Neural cell (in vitro differentiated cells): ENCODE results near the gene COL18A1. TPM values are rescaled to one million over a fixed set of nuclear protein-coding genes. Genes with fewer than 3 reads are reported as not detected.

Source experiments
- H2AFZ ChIP-seq: fragments of 200-600, 300-800 bp; sonication (generic), shearing (Covaris generic); 2 replicates; pipeline ENCODE4 v1.6.0; 2014; ENCODE audit warnings: low read depth, mild to moderate bottlenecking, antibody characterized with exemption, low read length, moderate library complexity
- H3F3A ChIP-seq: fragments of 200-600 bp; shearing (Covaris generic); 2 replicates; pipeline ENCODE4 v1.6.1; 2016; ENCODE audit warnings: mild to moderate bottlenecking, moderate library complexity, mixed read lengths, antibody characterized with exemption, low read length; ENCODE audit not compliant: insufficient read depth, poor library complexity, severe bottlenecking
- H3K27ac ChIP-seq: fragments of 200-600, 300-800 bp; sonication (generic), shearing (Covaris generic); 2 replicates; pipeline ENCODE4 v1.5.1; 2014; ENCODE audit warnings: mild to moderate bottlenecking, low read length, moderate library complexity
- H3K27me3 ChIP-seq: fragments of 300-800, 200-600 bp; sonication (generic), shearing (Covaris generic); 2 replicates; pipeline ENCODE4 v1.6.0; 2014; ENCODE audit warnings: mild to moderate bottlenecking, low read depth, low read length, moderate library complexity; ENCODE audit not compliant: insufficient read depth
- H3K36me3 ChIP-seq: fragments of 300-800, 200-600 bp; sonication (generic), shearing (Covaris generic); 2 replicates; pipeline ENCODE4 v1.5.1; 2014; ENCODE audit warnings: mild to moderate bottlenecking, antibody characterized with exemption, low read length, moderate library complexity; ENCODE audit not compliant: insufficient read depth
- H3K4me2 ChIP-seq: fragments of 300-800, 200-600 bp; sonication (generic), shearing (Covaris generic); 2 replicates; pipeline ENCODE4 v1.6.0; 2014; ENCODE audit warnings: mild to moderate bottlenecking, low read length
- H3K4me3 ChIP-seq: fragments of 300-800, 200-600 bp; sonication (generic), shearing (Covaris generic); 2 replicates; pipeline ENCODE4 v1.5.1; 2014; ENCODE audit warnings: mild to moderate bottlenecking, low read length, moderate library complexity
- H3K79me2 ChIP-seq: fragments of 200-600 bp; shearing (Covaris generic); replicated peaks from 2 replicates; pipeline ENCODE4 v1.6.0; 2014; ENCODE audit warnings: mild to moderate bottlenecking, low read length, moderate library complexity; ENCODE audit not compliant: insufficient read depth
- H3K9ac ChIP-seq: fragments of 300-800, 200-600 bp; sonication (generic), shearing (Covaris generic); 2 replicates; pipeline ENCODE4 v1.6.1; 2016; ENCODE audit warnings: mild to moderate bottlenecking, low read length, mixed read lengths
- H3K9me2 ChIP-seq: fragments of 200-600 bp; shearing (Covaris generic); 2 replicates; pipeline ENCODE4 v1.6.1; 2016; ENCODE audit warnings: mild to moderate bottlenecking, low read length, mixed read lengths; ENCODE audit not compliant: insufficient read depth
- H3K9me3 ChIP-seq: fragments of 200-600, 300-800 bp; sonication (generic), shearing (Covaris generic); 2 replicates; pipeline ENCODE4 v1.6.1; 2016; ENCODE audit warnings: mild to moderate bottlenecking, mixed run types, low read length, moderate library complexity, mixed read lengths
- H4K20me1 ChIP-seq: fragments of 200-600 bp; shearing (Covaris generic); 2 replicates; pipeline ENCODE4 v1.6.1; 2016; ENCODE audit warnings: mild to moderate bottlenecking, mixed run types; ENCODE audit not compliant: insufficient read depth
- CTCF ChIP-seq: fragments of 450-650 bp; IDR thresholded peaks from 2 replicates; pipeline ENCODE4 v1.5.1; 2014; ENCODE audit warnings: antibody characterized with exemption, mild to moderate bottlenecking, moderate library complexity; ENCODE audit not compliant: poor library complexity, severe bottlenecking
- EP300 ChIP-seq: fragments of 450-650 bp; conservative IDR thresholded peaks from 2 replicates; pipeline ENCODE4 v1.6.1; 2014; ENCODE audit warnings: antibody characterized with exemption, mild to moderate bottlenecking, moderate library complexity; ENCODE audit not compliant: poor library complexity, severe bottlenecking
- EZH2 ChIP-seq: fragments of 200-600, 300-800 bp; shearing (Covaris generic), sonication (generic); IDR thresholded peaks from 2 replicates; pipeline ENCODE4 v1.6.1; 2014; ENCODE audit warnings: antibody characterized with exemption, low read length, borderline replicate concordance, mild to moderate bottlenecking; ENCODE audit not compliant: insufficient read depth, poor library complexity, severe bottlenecking
- MXI1 ChIP-seq: fragments of 450-650 bp; conservative IDR thresholded peaks from 2 replicates; pipeline ENCODE4 v1.6.1; 2014; ENCODE audit warnings: antibody characterized with exemption, mild to moderate bottlenecking; ENCODE audit not compliant: poor library complexity, severe bottlenecking
- POLR2AphosphoS5 ChIP-seq: IDR thresholded peaks from 2 replicates; pipeline ENCODE4 v1.6.1; 2012
- RAD21 ChIP-seq: fragments of 450-650 bp; conservative IDR thresholded peaks from 2 replicates; pipeline ENCODE4 v1.6.1; 2014; ENCODE audit warnings: antibody characterized with exemption, mild to moderate bottlenecking, moderate library complexity
- SMC3 ChIP-seq: fragments of 450-650 bp; conservative IDR thresholded peaks from 2 replicates; pipeline ENCODE4 v1.6.1; 2014; ENCODE audit warnings: antibody characterized with exemption, mild to moderate bottlenecking, moderate library complexity; ENCODE audit not compliant: poor library complexity
- TAF1 ChIP-seq: IDR thresholded peaks from 2 replicates; pipeline ENCODE4 v1.6.1; 2012; ENCODE audit warnings: low read depth
- polyA plus RNA-seq: library from polyadenylated mRNA; depleted of rRNA; stranded (reverse); fragments of >200 nt; gene quantifications from 2 replicates; pipeline ENCODE4 v1.2.3, GENCODE V29; 2014
- TF ChIP-seq, protein P1 (sequence below): IDR thresholded peaks from 2 replicates; pipeline ENCODE4 v1.6.1; 2012; ENCODE audit warnings: borderline replicate concordance

The COL18A1 gene
- polyA plus RNA-seq, 1 donor from 2014 or later = 2.5 TPM

GRCh38 chr21:45434645-45435217, 29.8 kb downstream of the COL18A1 start:
- H2AFZ ChIP-seq = no peak overlapping the region
- H3K79me2 ChIP-seq = no peaks in the 10 kb centered on the region
- no peak overlapping the region for H3K4me3 ChIP-seq
- H3K9ac ChIP-seq = no peak overlapping the region
- H3K9me2 ChIP-seq = no peaks in the 10 kb centered on the region
- TF ChIP-seq, protein P1, sequence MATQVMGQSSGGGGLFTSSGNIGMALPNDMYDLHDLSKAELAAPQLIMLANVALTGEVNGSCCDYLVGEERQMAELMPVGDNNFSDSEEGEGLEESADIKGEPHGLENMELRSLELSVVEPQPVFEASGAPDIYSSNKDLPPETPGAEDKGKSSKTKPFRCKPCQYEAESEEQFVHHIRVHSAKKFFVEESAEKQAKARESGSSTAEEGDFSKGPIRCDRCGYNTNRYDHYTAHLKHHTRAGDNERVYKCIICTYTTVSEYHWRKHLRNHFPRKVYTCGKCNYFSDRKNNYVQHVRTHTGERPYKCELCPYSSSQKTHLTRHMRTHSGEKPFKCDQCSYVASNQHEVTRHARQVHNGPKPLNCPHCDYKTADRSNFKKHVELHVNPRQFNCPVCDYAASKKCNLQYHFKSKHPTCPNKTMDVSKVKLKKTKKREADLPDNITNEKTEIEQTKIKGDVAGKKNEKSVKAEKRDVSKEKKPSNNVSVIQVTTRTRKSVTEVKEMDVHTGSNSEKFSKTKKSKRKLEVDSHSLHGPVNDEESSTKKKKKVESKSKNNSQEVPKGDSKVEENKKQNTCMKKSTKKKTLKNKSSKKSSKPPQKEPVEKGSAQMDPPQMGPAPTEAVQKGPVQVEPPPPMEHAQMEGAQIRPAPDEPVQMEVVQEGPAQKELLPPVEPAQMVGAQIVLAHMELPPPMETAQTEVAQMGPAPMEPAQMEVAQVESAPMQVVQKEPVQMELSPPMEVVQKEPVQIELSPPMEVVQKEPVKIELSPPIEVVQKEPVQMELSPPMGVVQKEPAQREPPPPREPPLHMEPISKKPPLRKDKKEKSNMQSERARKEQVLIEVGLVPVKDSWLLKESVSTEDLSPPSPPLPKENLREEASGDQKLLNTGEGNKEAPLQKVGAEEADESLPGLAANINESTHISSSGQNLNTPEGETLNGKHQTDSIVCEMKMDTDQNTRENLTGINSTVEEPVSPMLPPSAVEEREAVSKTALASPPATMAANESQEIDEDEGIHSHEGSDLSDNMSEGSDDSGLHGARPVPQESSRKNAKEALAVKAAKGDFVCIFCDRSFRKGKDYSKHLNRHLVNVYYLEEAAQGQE = no peak
- TF ChIP-seq TAF1 (no peak), EP300 (no peak), SMC3 (no peak), POLR2AphosphoS5 (no peak), EZH2 (no peak), MXI1 (no peak), CTCF (no peak), RAD21 (no peak)
- no peaks in the 10 kb centered on the region for H3F3A ChIP-seq
- no peaks in the 10 kb centered on the region for H3K36me3 ChIP-seq
- no peaks in the 10 kb centered on the region for H4K20me1 ChIP-seq
- no peak overlapping the region for H3K27ac ChIP-seq
- H3K27me3 ChIP-seq = no peaks in the 10 kb centered on the region
- H3K4me2 ChIP-seq = no peak overlapping the region
- no peaks in the 10 kb centered on the region for H3K9me3 ChIP-seq

GRCh38 chr21:45435405-45435981, 30.5 kb downstream of the COL18A1 start:
- H3K9me2 ChIP-seq = no peaks in the 10 kb centered on the region
- H3K9me3 ChIP-seq = no peaks in the 10 kb centered on the region
- H3K36me3 ChIP-seq = no peaks in the 10 kb centered on the region
- no peaks in the 10 kb centered on the region for H3K27me3 ChIP-seq
- H3K9ac ChIP-seq = no peak overlapping the region
- no peak overlapping the region for H2AFZ ChIP-seq
- no peaks in the 10 kb centered on the region for H3F3A ChIP-seq
- H4K20me1 ChIP-seq = no peaks in the 10 kb centered on the region
- H3K4me2 ChIP-seq = no peak overlapping the region
- no peaks in the 10 kb centered on the region for H3K79me2 ChIP-seq
- TF ChIP-seq RAD21 (no peak), POLR2AphosphoS5 (no peak)
- H3K4me3 ChIP-seq = no peak overlapping the region
- no peak overlapping the region for H3K27ac ChIP-seq
